Loucy (cell line): ENCODE measurements around the gene PCED1B.

Experiments used
- H2AFZ ChIP-seq: fragments of 200-600 bp; sonication (generic); 2 replicates; pipeline ENCODE4 v1.6.0; 2016; ENCODE audit warnings: antibody characterized with exemption, mild to moderate bottlenecking, low read length, moderate library complexity
- H3F3A ChIP-seq: fragments of 200-600 bp; 2 replicates; pipeline ENCODE4 v1.6.0; 2016; ENCODE audit warnings: antibody characterized with exemption, low read depth, mild to moderate bottlenecking
- H3K27me3 ChIP-seq: fragments of 200-600 bp; sonication (generic); 2 replicates; pipeline ENCODE4 v1.6.1; 2014; ENCODE audit warnings: low read length, mild to moderate bottlenecking; ENCODE audit not compliant: insufficient read depth, poor library complexity, severe bottlenecking
- H3K36me3 ChIP-seq: fragments of 200-600 bp; sonication (generic); 2 replicates; pipeline ENCODE4 v1.6.1; 2016; ENCODE audit warnings: low read length; ENCODE audit not compliant: insufficient read depth
- H3K4me1 ChIP-seq: fragments of 200-600 bp; sonication (generic); 2 replicates; pipeline ENCODE4 v1.5.1; 2014; ENCODE audit warnings: low read length, mild to moderate bottlenecking; ENCODE audit not compliant: insufficient read depth, poor library complexity, severe bottlenecking
- H3K4me2 ChIP-seq: fragments of 200-600 bp; sonication (generic); 2 replicates; pipeline ENCODE4 v1.6.0; 2014; ENCODE audit warnings: antibody characterized with exemption, low read length, low read depth, mild to moderate bottlenecking; ENCODE audit not compliant: poor library complexity, severe bottlenecking
- H3K4me3 ChIP-seq: fragments of 200-600 bp; sonication (generic); 2 replicates; pipeline ENCODE4 v1.5.1; 2014; ENCODE audit warnings: low read length, mild to moderate bottlenecking, mixed read lengths; ENCODE audit not compliant: poor library complexity, severe bottlenecking
- H3K79me2 ChIP-seq: fragments of 200-600 bp; sonication (generic); 2 replicates; pipeline ENCODE4 v1.6.1; 2014; ENCODE audit warnings: low read length; ENCODE audit not compliant: insufficient read depth
- H3K9ac ChIP-seq: fragments of 200-600 bp; sonication (generic); 2 replicates; pipeline ENCODE4 v1.6.0; 2014; ENCODE audit warnings: mild to moderate bottlenecking, low read depth, low read length, moderate library complexity; ENCODE audit not compliant: poor library complexity, severe bottlenecking
- H3K9me2 ChIP-seq: fragments of 200-600 bp; sonication (generic); replicated peaks from 2 replicates; pipeline ENCODE4 v1.6.1; 2016; ENCODE audit warnings: low read depth, low read length, mixed read lengths
- H3K9me3 ChIP-seq: fragments of 200-600 bp; sonication (generic); 2 replicates; pipeline ENCODE4 v1.6.1; 2014; ENCODE audit warnings: mild to moderate bottlenecking, antibody characterized with exemption, low read length, low read depth; ENCODE audit not compliant: insufficient read depth
- H4K20me1 ChIP-seq: fragments of 200-600 bp; sonication (generic); 2 replicates; pipeline ENCODE4 v1.6.0; 2014; ENCODE audit warnings: antibody characterized with exemption, low read length, mild to moderate bottlenecking; ENCODE audit not compliant: insufficient read depth, poor library complexity, severe bottlenecking
- EZH2phosphoT487 ChIP-seq: fragments of 200-600 bp; IDR thresholded peaks from 2 replicates; pipeline ENCODE4 v1.6.1; 2018; ENCODE audit warnings: antibody characterized with exemption, mild to moderate bottlenecking, moderate library complexity, borderline replicate concordance
- TF ChIP-seq, protein P1 (sequence below): fragments of 200-600 bp; sonication (generic); conservative IDR thresholded peaks from 2 replicates; pipeline ENCODE4 v1.5.1; 2014; ENCODE audit warnings: mild to moderate bottlenecking, antibody characterized with exemption, low read length

PCED1B gene

DNA sequence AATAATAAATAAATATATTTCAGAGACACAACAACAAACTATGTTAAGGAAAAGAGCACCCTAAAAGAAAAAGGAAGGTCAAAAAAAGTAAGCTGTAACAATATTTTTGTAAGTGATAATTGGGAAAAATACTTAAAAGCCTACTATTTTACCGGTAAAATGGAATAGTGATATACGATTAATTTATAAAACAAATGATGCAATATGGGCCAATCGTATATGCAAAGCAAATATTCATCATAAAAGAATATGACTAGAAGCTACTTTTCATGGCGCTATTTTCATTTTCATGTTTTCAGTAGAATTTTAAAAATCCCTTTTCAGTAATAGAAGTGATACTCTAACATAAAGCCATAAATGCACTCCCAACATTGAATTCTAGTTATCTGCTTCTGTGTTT lies 131.4 kb downstream of the PCED1B start:
- no peak for TF ChIP-seq EZH2phosphoT487
- TF ChIP-seq, protein P1, sequence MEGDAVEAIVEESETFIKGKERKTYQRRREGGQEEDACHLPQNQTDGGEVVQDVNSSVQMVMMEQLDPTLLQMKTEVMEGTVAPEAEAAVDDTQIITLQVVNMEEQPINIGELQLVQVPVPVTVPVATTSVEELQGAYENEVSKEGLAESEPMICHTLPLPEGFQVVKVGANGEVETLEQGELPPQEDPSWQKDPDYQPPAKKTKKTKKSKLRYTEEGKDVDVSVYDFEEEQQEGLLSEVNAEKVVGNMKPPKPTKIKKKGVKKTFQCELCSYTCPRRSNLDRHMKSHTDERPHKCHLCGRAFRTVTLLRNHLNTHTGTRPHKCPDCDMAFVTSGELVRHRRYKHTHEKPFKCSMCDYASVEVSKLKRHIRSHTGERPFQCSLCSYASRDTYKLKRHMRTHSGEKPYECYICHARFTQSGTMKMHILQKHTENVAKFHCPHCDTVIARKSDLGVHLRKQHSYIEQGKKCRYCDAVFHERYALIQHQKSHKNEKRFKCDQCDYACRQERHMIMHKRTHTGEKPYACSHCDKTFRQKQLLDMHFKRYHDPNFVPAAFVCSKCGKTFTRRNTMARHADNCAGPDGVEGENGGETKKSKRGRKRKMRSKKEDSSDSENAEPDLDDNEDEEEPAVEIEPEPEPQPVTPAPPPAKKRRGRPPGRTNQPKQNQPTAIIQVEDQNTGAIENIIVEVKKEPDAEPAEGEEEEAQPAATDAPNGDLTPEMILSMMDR, result no peak
- H3K36me3 ChIP-seq, result no peaks in the 10 kb centered on the region
- no peaks in the 10 kb centered on the region for H3K9me3 ChIP-seq
- H2AFZ ChIP-seq, result no peak overlapping the region
- no peak overlapping the region for H3K9ac ChIP-seq
- peaks cover 24% of the 10 kb centered on the region for H3F3A ChIP-seq
- H3K4me3 ChIP-seq, result peak overlapping the region; percentile 8
- H3K4me2 ChIP-seq, result peak overlapping the region; percentile 10
- no peaks in the 10 kb centered on the region for H4K20me1 ChIP-seq
- peaks cover 76% of the 10 kb centered on the region for H3K4me1 ChIP-seq
- H3K9me2 ChIP-seq, result no peaks in the 10 kb centered on the region
- no peaks in the 10 kb centered on the region for H3K27me3 ChIP-seq
- H3K79me2 ChIP-seq, result peaks cover 54% of the 10 kb centered on the region

DNA sequence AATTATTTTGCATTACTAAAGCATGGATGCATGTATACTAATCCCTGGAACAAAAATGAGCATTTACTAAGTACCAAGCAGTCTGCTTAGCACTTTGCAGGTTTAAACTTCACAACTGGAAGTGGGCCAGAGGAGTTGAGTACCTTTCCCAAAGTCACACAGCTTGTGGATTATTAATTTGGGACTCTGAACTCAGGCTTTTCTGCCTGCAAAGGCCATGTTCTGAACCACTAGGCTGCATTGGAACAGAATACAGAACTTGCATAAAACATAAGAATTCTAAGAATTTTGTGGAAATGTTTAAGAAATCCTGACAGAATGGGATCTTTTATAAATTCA lies 133.2 kb downstream of the PCED1B start:
- no peaks in the 10 kb centered on the region for H4K20me1 ChIP-seq
- H2AFZ ChIP-seq, result no peak overlapping the region
- H3K36me3 ChIP-seq, result no peaks in the 10 kb centered on the region
- peaks cover 56% of the 10 kb centered on the region for H3K79me2 ChIP-seq
- H3K4me1 ChIP-seq, result peaks cover 79% of the 10 kb centered on the region
- H3K4me3 ChIP-seq, result peak overlapping the region; percentile 80
- H3K27me3 ChIP-seq, result no peaks in the 10 kb centered on the region
- no peak overlapping the region for H3K9ac ChIP-seq
- H3K9me2 ChIP-seq, result no peaks in the 10 kb centered on the region
- no peaks in the 10 kb centered on the region for H3K9me3 ChIP-seq
- TF ChIP-seq EZH2phosphoT487, result no peak
- TF ChIP-seq, protein P1, result no peak
- H3F3A ChIP-seq, result peaks cover 27% of the 10 kb centered on the region
- H3K4me2 ChIP-seq, result peak overlapping the region; percentile 88

DNA sequence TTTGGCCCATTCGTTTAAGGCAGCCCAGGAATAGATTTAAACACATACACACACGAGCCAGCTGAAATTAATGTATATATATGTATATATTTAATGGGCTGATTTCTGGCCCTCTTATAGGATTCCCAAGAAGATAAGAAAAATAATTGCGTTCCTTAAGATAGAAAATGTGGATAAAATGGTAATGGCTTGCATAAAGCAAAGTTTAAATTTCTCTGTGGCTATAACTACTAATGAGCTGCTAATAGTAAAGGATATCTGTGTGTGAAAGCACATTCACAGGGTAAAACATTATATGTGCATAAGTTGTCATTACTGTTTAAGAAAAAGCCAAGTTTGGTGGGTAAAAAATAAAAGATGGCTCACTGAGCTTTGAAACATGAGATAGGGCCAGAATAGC lies 134.0 kb downstream of the PCED1B start:
- H2AFZ ChIP-seq, result no peak overlapping the region
- H3K9me3 ChIP-seq, result no peaks in the 10 kb centered on the region
- TF ChIP-seq, protein P1, result no peak
- TF ChIP-seq EZH2phosphoT487, result no peak
- peak overlapping the region; percentile 80 for H3K4me3 ChIP-seq
- H3K9me2 ChIP-seq, result no peaks in the 10 kb centered on the region
- peaks cover 63% of the 10 kb centered on the region for H3K79me2 ChIP-seq
- H4K20me1 ChIP-seq, result no peaks in the 10 kb centered on the region
- peaks cover 79% of the 10 kb centered on the region for H3K4me1 ChIP-seq
- H3K4me2 ChIP-seq, result peak overlapping the region; percentile 88
- no peaks in the 10 kb centered on the region for H3K27me3 ChIP-seq
- H3F3A ChIP-seq, result peaks cover 20% of the 10 kb centered on the region
- peak overlapping the region; percentile 86 for H3K9ac ChIP-seq
- no peaks in the 10 kb centered on the region for H3K36me3 ChIP-seq
